Measurements from ENCODE around the gene STAB1. TPM values are rescaled to one million over a fixed set of nuclear protein-coding genes. Genes with fewer than 3 reads are reported as not detected.

Gene STAB1
- total RNA-seq, 1 experiment from 2014 or later, result not detected

DNA sequence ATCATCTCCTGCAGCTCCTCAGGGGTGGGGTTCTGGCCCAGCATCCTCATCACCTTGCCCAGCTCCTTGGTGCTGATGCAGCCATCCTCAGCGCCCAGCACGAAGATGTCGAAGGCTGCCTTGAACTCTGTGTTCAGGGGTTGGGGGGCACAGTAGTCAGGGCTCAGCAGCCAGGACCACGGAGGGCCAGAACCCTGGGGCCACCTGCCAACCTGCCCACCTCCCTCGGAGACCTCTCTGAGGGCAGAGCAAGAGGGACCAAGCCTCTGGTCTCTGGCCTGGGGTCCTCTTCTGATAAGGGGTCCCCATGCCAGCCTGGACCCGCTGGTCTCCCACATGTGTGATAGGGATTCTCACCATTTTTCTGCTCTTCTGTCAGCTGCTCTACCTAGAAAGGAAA lies 43.0 kb upstream of the STAB1 start:
- no peak overlapping the region for H3K27ac ChIP-seq (ENCODE audit: low read length)
- no peaks in the 10 kb centered on the region for H3K36me3 ChIP-seq (ENCODE audit: insufficient read depth, low read length)
- no peak overlapping the region for H3K4me2 ChIP-seq (ENCODE audit: low read depth, low read length, poor library complexity, severe bottlenecking)
- no peaks in the 10 kb centered on the region for H3K27me3 ChIP-seq (ENCODE audit: low read length)
- peaks cover 20% of the 10 kb centered on the region for H3K4me1 ChIP-seq (ENCODE audit: low read length)
- H3K9me3 ChIP-seq (ENCODE audit: low read length), result no peaks in the 10 kb centered on the region
- no peak for DNase-seq
- H3K79me2 ChIP-seq (ENCODE audit: low read length), result peaks cover 20% of the 10 kb centered on the region
- H3K4me3 ChIP-seq (ENCODE audit: low read length), result no peak overlapping the region
- H2AFZ ChIP-seq (ENCODE audit: low read length), result no peak overlapping the region
- no peaks in the 10 kb centered on the region for H4K20me1 ChIP-seq (ENCODE audit: insufficient read depth, low read depth, low read length)
- H3K9ac ChIP-seq (ENCODE audit: low read length), result no peak overlapping the region
- no peaks in the 10 kb centered on the region for H3K9me2 ChIP-seq (replicated peaks; ENCODE audit: insufficient read depth, low read length)

DNA sequence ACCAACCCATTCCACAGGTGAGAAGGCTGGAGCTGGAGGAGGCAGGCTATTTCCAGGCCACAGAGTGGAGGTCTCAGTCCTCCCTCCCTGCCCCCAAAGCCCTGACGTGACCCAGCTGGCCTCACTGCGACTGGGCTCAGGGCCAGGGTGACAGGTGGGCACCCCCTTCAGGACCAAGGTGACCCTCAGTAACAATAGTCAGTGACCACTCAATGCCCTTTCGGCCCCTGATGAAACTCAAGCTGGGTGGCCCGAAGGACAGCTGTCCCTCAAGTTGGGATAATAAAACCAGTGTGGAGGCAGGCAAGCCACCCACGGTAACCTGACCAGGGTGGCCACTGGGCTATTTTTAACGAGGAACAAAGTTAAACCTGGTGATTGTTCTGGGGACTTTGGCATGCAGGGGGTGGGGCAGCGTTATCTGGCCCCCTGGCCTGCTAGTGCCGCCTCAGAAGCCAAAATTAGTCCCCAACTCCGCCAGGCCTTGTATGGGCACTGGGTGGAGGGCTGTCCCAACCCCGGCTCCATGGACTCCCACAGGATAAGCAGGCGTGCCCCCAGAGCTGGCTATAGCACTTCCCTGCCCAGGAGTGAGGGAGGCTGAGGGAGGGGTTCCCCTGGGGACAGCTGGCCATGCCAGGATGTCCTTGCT lies 42.4 kb upstream of the STAB1 start:
- no peaks in the 10 kb centered on the region for H3K9me2 ChIP-seq (replicated peaks; ENCODE audit: insufficient read depth, low read length)
- H4K20me1 ChIP-seq (ENCODE audit: insufficient read depth, low read depth, low read length), result no peaks in the 10 kb centered on the region
- H3K27me3 ChIP-seq (ENCODE audit: low read length), result no peaks in the 10 kb centered on the region
- no peak overlapping the region for H3K27ac ChIP-seq (ENCODE audit: low read length)
- peaks cover 26% of the 10 kb centered on the region for H3K4me1 ChIP-seq (ENCODE audit: low read length)
- peaks cover 3% of the 10 kb centered on the region; the same call in 1 of the 2 replicates for H3K36me3 ChIP-seq (ENCODE audit: insufficient read depth, low read length)
- H3K9ac ChIP-seq (ENCODE audit: low read length), result no peak overlapping the region
- no peak for DNase-seq
- H3K79me2 ChIP-seq (ENCODE audit: low read length), result peaks cover 26% of the 10 kb centered on the region
- H3K4me3 ChIP-seq (ENCODE audit: low read length), result no peak overlapping the region
- H3K9me3 ChIP-seq (ENCODE audit: low read length), result no peaks in the 10 kb centered on the region
- H2AFZ ChIP-seq (ENCODE audit: low read length), result no peak overlapping the region
- no peak overlapping the region for H3K4me2 ChIP-seq (ENCODE audit: low read depth, low read length, poor library complexity, severe bottlenecking)

DNA sequence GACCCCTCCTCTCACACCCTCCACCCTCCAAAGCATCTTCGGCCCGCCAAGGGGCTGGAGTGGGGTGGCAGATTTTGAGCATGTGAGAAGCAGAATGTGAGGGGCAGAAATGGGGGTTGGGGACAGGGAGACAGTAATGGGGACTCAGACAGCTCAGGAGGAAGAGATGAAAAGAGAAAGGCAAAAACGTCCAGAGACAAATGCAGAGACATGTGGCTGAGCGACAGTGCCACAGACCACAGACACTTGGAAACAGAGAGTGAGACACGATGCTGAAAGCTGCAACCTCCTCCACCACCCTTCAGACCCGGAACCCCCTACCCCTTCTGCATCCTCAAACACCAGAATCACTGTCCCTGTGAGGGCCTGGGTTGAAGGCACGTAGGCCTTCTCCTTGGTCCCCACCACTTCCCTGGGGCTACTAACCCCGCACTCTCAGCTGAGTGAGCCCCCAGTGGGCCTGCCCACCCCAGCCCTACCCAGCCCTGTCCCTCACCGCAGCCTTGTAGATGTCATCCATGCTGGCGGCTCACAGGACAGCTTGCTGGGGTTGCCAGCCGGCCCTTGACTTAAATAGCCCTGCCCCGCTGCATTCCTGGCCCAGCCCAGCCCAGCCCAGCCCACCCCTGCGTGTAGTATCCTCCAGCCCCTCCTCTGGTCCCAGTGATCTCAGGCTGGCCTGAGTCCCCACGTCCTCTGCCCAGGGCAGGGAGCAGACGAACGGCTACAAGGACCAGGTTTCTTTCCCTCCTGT lies 41.5 kb upstream of the STAB1 start, which contains the start of gene TNNC1:
Gene TNNC1, minus strand, starts transcription at position 546 of the 754 bp plus-strand sequence. Its CDS starts 26 bp downstream, at position 520.
- Histone ChIP-seq H3K79me2 (ENCODE audit: low read length) (peaks cover 36% of the 10 kb centered on the region), H3K36me3 (ENCODE audit: insufficient read depth, low read length) (peaks cover 12% of the 10 kb centered on the region; the same call in 1 of the 2 replicates), H3K27ac (ENCODE audit: low read length) (0 out of 2 replicates have a peak within 1 kb of the TSS, but pooled peaks have one; percentile 33), H3K9me3 (ENCODE audit: low read length) (no peaks in the 10 kb centered on the region), H3K4me2 (ENCODE audit: low read depth, low read length, poor library complexity, severe bottlenecking) (peak within 1 kb of the TSS; percentile 86), H3K9ac (ENCODE audit: low read length) (peak within 1 kb of the TSS; percentile 97), H2AFZ (ENCODE audit: low read length) (peak within 1 kb of the TSS; percentile 93), H3K4me1 (ENCODE audit: low read length) (peaks cover 26% of the 10 kb centered on the region), H4K20me1 (ENCODE audit: insufficient read depth, low read depth, low read length) (no peaks in the 10 kb centered on the region), H3K4me3 (ENCODE audit: low read length) (peak within 1 kb of the TSS; percentile 96), H3K27me3 (ENCODE audit: low read length) (no peaks in the 10 kb centered on the region), H3K9me2 (replicated peaks; ENCODE audit: insufficient read depth, low read length) (no peaks in the 10 kb centered on the region)
- DNase-seq, result no peak

DNA sequence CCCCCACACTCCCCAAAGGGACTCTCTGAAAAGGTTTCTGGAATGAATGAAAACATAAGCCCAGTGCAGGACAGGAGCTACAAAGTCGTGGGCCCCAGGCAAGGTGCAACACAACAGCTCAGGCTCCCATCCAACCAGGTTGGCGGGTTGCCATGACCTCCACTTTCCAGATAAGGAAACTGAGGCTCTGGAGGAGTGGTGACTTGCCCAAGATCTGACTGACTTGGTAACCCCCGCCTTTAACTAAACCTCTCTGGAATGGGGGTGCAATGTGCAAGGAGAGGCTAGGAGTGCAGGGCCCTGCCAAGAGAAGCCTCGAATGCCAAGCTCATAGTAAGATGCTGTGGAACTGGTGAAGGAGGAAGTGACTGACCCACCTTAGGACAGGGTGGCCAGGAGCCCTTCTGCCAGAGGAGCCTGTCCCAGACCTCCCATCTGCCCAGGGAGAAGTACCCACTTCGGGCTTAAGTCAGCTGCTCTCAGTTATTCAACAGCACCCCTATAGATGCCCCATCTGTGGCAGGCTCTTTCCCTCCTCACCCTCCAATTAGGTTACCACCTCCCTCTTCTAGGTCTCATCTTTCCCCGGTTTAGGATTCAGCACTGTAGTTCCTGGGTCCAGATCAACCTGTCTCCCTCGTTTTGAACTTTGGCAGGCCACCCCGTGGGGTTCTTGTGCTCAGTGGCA lies 40.7 kb upstream of the STAB1 start:
- Histone ChIP-seq H3K9me3 (ENCODE audit: low read length) (no peaks in the 10 kb centered on the region), H3K79me2 (ENCODE audit: low read length) (peaks cover 38% of the 10 kb centered on the region), H3K9ac (ENCODE audit: low read length) (peak overlapping the region; percentile 97), H2AFZ (ENCODE audit: low read length) (peak overlapping the region; percentile 93), H3K9me2 (replicated peaks; ENCODE audit: insufficient read depth, low read length) (no peaks in the 10 kb centered on the region), H4K20me1 (ENCODE audit: insufficient read depth, low read depth, low read length) (no peaks in the 10 kb centered on the region), H3K4me1 (ENCODE audit: low read length) (peaks cover 26% of the 10 kb centered on the region), H3K27ac (ENCODE audit: low read length) (no peak overlapping the region), H3K27me3 (ENCODE audit: low read length) (no peaks in the 10 kb centered on the region), H3K4me2 (ENCODE audit: low read depth, low read length, poor library complexity, severe bottlenecking) (peak overlapping the region; percentile 86), H3K4me3 (ENCODE audit: low read length) (peak overlapping the region; percentile 96), H3K36me3 (ENCODE audit: insufficient read depth, low read length) (peaks cover 17% of the 10 kb centered on the region; the same call in 1 of the 2 replicates)
- peak; percentile 53 for DNase-seq

DNA sequence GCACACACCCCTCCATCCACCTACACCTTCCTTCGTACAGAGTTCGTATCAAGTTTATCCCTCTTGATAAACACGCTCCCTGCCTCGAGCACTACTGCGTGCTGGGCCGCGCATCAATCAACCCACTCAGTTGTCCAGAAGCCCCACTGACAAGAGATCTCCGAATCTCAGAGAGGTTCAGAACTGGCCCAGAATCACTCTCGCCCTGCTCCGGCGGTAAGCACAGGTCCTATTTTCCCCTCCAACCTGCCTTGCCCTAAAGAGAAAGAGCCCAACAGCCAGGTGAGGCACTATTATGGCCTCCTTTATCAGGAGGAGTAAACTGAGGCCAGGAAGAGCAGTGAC lies 40.2 kb upstream of the STAB1 start:
- Histone ChIP-seq H2AFZ (ENCODE audit: low read length) (peak overlapping the region; percentile 93), H3K4me1 (ENCODE audit: low read length) (peaks cover 26% of the 10 kb centered on the region), H3K9me3 (ENCODE audit: low read length) (no peaks in the 10 kb centered on the region), H3K9me2 (replicated peaks; ENCODE audit: insufficient read depth, low read length) (no peaks in the 10 kb centered on the region), H3K79me2 (ENCODE audit: low read length) (peaks cover 38% of the 10 kb centered on the region), H3K4me3 (ENCODE audit: low read length) (peak overlapping the region; percentile 96), H4K20me1 (ENCODE audit: insufficient read depth, low read depth, low read length) (no peaks in the 10 kb centered on the region), H3K9ac (ENCODE audit: low read length) (peak overlapping the region; percentile 97), H3K4me2 (ENCODE audit: low read depth, low read length, poor library complexity, severe bottlenecking) (peak overlapping the region; percentile 86), H3K27ac (ENCODE audit: low read length) (0 out of 2 replicates have a peak overlapping the region, but pooled peaks have one; percentile 33), H3K27me3 (ENCODE audit: low read length) (no peaks in the 10 kb centered on the region), H3K36me3 (ENCODE audit: insufficient read depth, low read length) (peaks cover 17% of the 10 kb centered on the region; the same call in 1 of the 2 replicates)
- no peak for DNase-seq

DNA sequence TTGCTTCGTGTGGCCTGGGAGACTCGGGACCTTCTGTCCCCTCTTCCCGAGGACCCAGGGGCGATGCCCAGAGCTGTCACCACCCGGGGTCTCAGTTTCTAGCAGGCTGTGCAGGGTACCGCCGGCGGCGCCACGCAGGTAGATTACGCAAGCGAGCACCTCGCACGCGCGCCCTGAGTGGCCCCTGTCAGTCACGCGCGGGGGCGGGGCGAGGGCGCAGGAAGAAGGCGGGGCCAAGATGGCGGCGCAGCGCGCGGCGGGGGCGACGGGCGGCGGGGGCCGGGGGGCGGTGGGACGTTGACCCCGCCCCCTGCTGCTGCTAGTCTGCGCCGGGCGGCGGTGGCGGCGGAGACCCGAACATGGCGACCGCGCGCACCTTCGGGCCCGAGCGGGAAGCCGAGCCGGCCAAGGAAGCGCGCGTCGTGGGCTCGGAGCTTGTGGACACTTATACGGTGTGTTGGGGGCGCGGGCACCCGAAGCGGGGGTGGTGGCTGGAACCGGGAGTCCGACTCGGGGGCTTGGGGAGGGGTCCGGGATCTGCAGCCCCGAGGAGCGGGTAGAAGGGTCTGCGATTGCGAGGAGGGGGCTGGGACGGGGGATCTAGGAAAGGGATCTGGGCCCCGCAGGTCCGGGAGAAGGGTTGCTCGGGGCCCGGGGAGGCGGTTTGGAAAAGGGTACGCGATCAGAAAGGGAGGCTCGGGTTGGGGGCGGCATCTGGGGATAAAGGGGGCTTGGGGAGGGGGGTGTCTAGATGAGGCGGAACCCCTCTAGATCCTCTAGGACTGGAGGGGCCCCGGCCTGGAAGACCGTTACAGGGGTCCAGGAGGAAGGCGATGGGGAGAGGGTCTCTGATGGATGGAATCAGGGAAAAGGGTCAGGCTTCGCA lies 39.6 kb upstream of the STAB1 start, which contains the start of gene NISCH:
Gene NISCH, plus strand, starts transcription at position 322 of the 886 bp plus-strand sequence. Its CDS starts 38 bp downstream, at position 360.
- Histone ChIP-seq H3K27ac (ENCODE audit: low read length) (peak within 1 kb of the TSS; percentile 61), H3K4me3 (ENCODE audit: low read length) (peak within 1 kb of the TSS; percentile 96), H3K9ac (ENCODE audit: low read length) (peak within 1 kb of the TSS; percentile 97), H3K4me2 (ENCODE audit: low read depth, low read length, poor library complexity, severe bottlenecking) (peak within 1 kb of the TSS; percentile 86), H3K9me2 (replicated peaks; ENCODE audit: insufficient read depth, low read length) (no peaks in the 10 kb centered on the region), H3K9me3 (ENCODE audit: low read length) (no peaks in the 10 kb centered on the region), H4K20me1 (ENCODE audit: insufficient read depth, low read depth, low read length) (no peaks in the 10 kb centered on the region), H2AFZ (ENCODE audit: low read length) (peak within 1 kb of the TSS; percentile 93), H3K4me1 (ENCODE audit: low read length) (peaks cover 26% of the 10 kb centered on the region), H3K27me3 (ENCODE audit: low read length) (no peaks in the 10 kb centered on the region), H3K79me2 (ENCODE audit: low read length) (peaks cover 42% of the 10 kb centered on the region), H3K36me3 (ENCODE audit: insufficient read depth, low read length) (peaks cover 21% of the 10 kb centered on the region; the same call in 1 of the 2 replicates)
- peak; percentile 97 for DNase-seq

DNA sequence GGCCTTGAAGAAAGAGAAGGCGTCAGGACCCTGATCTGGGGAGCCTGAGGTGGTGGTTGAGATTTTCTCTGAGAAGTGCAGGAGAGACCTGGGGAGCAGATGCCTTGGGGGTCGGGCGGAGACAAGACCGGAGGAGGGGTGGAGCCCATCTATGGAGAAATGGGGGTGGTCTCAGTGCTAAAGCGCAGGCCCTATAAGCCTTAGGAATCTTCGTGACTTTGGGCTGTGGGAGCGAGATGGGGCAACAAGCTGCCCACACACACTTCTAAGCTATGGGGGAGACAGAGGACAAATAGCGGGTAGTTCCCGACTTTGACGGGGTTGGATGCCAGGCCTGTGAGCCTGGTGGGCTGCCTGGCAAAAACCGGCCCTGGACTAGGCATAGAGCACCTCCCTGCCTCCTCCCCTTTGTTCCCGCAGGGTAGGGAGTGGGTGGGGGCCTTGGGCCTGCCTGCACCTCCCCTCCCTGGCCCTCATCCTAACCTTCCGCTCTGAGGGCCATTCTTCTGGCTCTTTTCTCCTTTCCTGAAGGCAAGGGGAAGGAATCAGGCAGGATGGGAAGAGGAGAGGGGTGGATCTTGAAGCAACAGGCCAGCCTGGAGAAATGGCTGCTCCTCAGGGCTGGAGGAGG lies 38.9 kb upstream of the STAB1 start:
- Histone ChIP-seq H3K4me2 (ENCODE audit: low read depth, low read length, poor library complexity, severe bottlenecking) (peak overlapping the region; percentile 86), H3K4me1 (ENCODE audit: low read length) (peaks cover 26% of the 10 kb centered on the region), H3K4me3 (ENCODE audit: low read length) (peak overlapping the region; percentile 96), H3K9me2 (replicated peaks; ENCODE audit: insufficient read depth, low read length) (no peaks in the 10 kb centered on the region), H3K9ac (ENCODE audit: low read length) (peak overlapping the region; percentile 97), H4K20me1 (ENCODE audit: insufficient read depth, low read depth, low read length) (no peaks in the 10 kb centered on the region), H3K27me3 (ENCODE audit: low read length) (no peaks in the 10 kb centered on the region), H3K36me3 (ENCODE audit: insufficient read depth, low read length) (peaks cover 28% of the 10 kb centered on the region; the same call in 1 of the 2 replicates), H3K27ac (ENCODE audit: low read length) (peak overlapping the region; percentile 61), H2AFZ (ENCODE audit: low read length) (no peak overlapping the region), H3K9me3 (ENCODE audit: low read length) (no peaks in the 10 kb centered on the region), H3K79me2 (ENCODE audit: low read length) (peaks cover 49% of the 10 kb centered on the region)
- DNase-seq, result peak; percentile 64
